ENCODE measurements around the gene CEP43.

DNA sequence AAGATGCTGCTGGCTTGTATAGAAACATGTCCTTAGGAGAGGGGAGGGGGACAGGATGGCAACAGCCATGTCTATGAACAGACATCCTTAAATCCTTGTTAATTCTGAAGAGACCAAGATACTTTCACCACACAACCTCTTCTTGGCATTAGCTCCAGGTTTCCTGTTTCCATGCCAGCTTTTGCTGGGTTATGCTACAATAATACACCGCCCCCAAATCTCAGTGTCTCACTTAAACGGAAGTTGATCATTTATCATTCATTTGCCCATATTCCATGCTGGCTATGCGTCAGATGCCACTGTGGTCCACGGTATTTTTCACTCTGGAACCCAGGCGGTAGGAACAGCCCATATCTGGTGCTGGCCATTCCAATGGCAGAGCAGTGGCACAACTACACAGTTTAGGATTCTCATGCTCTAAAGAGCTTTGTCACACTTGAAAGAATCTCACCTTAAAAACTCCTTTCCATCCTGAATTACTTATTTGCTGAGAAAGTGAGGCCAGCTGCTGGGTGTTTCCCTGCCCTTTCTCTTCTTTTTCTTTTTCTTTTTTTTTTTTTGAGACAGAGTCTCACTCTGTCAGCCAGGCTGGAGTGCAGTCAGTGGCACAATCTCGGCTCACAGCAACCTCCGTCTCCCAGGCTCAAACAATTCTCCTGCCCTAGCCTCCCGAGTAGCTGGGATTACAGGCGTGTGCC, 39.1 kb upstream of the CEP43 start:
- TF ChIP-seq, protein P1, sequence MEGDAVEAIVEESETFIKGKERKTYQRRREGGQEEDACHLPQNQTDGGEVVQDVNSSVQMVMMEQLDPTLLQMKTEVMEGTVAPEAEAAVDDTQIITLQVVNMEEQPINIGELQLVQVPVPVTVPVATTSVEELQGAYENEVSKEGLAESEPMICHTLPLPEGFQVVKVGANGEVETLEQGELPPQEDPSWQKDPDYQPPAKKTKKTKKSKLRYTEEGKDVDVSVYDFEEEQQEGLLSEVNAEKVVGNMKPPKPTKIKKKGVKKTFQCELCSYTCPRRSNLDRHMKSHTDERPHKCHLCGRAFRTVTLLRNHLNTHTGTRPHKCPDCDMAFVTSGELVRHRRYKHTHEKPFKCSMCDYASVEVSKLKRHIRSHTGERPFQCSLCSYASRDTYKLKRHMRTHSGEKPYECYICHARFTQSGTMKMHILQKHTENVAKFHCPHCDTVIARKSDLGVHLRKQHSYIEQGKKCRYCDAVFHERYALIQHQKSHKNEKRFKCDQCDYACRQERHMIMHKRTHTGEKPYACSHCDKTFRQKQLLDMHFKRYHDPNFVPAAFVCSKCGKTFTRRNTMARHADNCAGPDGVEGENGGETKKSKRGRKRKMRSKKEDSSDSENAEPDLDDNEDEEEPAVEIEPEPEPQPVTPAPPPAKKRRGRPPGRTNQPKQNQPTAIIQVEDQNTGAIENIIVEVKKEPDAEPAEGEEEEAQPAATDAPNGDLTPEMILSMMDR (IDR thresholded peaks at IDR 0.05) = no peak
- no peak for TF ChIP-seq POLR2A (IDR thresholded peaks at IDR 0.05)

Measured in ovary (tissue), 3 donors.